Jurkat, Clone E6-1 (cell line): ENCODE data around the gene SPINT1.

Experiments used
- DNase-seq: peaks from one replicate; pipeline ENCODE4 v3.0.0-alpha.2; 2011; ENCODE audit warnings: low read depth, low spot score
- H3K4me3 ChIP-seq: 2 replicates; pipeline ENCODE4 v1.5.1; 2011; ENCODE audit warnings: mild to moderate bottlenecking, low read length, control low read depth, moderate library complexity

Gene SPINT1

DNA sequence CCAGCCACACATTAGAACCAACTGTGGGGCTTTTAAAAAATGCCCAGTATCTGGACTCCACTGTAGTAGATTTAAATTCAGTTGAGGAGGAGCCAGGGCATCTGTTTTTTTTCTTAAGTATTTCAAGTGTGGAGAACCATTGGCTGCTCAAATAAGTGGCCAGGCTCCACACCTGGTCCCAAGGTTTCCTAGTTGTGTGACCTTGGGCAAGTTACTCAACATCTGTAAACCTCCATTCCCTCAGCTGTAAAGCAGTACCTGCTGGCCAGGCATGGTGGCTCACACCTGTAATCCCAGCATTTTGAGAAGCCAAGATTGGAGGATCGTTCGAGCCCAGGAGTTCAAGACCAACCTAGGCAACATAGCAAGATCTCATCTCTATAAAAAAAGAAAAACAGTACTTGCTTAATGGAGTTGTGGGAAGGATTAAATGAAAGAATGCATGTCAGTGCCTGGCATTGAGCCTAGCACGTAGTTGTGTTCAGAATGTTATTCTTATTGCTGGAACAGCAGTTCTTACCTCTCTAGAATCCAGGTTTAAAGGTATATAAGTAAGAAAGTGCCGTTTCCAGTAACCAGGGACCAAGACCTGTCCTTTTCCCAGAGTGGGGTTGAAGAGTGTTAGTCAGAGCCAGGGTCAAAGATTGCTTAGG lies 17.3 kb upstream of the SPINT1 start:
- DNase-seq: no peak

DNA sequence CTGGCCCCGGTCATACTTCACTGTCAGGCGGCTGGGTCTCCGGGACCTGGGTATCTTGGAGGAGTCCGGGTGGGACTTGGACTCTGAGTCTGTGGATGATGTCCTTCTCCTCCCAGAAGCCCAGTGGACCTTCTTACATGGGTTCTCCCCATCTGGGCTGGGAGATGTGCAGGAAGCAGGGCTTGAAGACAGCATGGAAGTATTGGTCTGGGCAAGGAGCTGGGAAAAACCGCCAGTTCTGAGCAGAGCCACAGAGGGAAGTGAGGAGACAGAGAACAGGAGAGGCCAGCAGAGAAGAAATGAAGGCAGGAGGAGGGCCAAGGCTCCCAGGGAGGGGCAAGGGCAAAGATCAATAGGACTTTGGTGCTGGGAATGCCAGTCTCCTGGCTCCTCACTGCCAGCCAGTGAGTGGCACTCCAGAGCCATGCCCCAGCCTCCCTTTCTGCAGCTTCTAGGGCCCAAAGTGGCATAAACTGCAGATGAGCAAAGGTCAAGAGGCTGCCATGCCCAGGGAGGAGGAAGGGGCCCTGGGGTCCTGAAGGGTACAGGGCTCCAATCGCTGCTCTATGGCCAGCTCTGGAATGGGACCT lies 15.3 kb upstream of the SPINT1 start, which contains the start of gene PPP1R14D:
Gene PPP1R14D (minus strand): TSS at position 262 of the 590 bp plus-strand sequence. CDS start 67 bp downstream, at position 195.
- DNase-seq: no peak
- H3K4me3 ChIP-seq: no peak within 1 kb of the TSS

More for the DNA sequence above, 17.3 kb upstream of the SPINT1 start:
- no peak overlapping the region for H3K4me3 ChIP-seq

DNA sequence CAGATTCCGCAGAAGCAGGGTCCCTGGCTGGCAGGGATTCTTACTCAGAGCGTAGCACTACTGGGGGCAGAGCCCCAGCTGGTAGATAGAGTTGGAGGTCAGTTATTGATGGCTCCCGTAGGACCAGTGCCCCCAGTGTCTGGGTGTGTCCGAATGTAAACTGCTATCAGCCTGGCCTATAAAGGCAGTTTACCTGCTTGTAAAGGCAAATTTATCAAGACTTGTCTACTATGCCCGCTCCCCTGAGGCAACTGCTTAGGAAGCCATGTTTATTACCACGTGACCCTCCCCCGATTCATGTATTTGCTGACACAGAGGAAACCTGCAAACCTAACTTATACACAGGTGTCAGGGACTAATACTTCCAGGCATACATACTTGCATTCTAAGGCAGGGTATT lies 14.7 kb upstream of the SPINT1 start:
- no peak overlapping the region for H3K4me3 ChIP-seq
- peak; percentile 16 for DNase-seq

DNA sequence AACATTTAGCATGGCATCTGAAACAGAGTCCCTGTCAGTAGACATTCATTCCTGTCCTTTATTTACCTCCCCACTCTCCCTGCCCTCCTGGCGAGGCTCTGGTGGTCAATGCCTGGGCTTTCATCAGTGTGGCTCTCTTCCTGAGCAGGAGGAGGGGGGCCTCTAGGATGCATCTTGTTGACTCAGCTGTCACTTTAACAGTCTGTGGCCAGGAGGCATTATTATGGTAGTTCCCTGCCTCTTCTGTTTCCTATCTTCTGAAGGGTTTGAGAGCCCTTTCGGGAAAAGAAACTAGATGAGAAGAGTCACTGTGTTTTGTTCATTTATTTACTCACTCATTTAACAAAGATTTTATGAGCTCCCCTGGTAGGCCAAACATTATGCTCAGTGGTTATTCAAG lies 13.0 kb upstream of the SPINT1 start:
- DNase-seq: no peak
- no peak overlapping the region for H3K4me3 ChIP-seq

DNA sequence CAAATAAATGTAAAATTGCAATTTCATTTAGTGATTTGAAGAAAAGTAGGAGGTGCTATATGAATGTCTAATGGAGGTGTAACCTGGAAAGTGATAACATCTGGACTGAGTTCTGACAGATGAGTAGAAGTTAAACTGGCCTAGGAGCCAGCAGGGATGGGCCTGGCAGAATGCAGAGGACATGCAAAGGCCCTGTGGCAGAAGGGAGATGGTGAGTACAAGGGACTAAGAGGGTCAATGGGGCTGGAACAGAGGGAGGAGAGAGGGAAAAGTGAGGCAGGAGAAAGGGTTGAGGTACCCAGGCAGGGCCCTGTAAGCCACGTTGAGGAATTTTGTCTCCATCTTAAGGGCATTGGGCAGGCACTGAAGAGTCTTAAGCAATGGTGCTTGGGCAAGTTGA lies 12.0 kb upstream of the SPINT1 start:
- DNase-seq: no peak

DNA sequence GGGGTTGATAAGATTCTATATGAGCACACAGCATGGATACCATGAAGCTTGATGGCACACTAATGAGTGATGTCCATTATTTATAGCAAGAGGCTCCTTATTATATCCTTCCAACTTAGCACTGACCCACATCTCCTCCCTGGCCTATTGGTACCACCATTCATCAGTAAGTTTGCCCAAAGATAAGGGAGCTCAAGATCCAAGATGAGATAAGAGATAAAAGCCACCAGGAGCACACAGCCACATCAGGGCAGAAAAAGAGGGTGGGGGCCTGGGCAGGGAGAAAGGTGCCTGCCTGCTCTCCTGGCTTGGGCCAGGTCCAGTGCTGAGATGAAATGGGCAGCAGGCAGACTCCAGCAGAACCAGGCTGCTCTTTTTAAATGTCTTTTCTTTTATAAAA lies 10.9 kb upstream of the SPINT1 start:
- DNase-seq: no peak

More for the DNA sequence above, 12.0 kb upstream of the SPINT1 start:
- no peak overlapping the region for H3K4me3 ChIP-seq

DNA sequence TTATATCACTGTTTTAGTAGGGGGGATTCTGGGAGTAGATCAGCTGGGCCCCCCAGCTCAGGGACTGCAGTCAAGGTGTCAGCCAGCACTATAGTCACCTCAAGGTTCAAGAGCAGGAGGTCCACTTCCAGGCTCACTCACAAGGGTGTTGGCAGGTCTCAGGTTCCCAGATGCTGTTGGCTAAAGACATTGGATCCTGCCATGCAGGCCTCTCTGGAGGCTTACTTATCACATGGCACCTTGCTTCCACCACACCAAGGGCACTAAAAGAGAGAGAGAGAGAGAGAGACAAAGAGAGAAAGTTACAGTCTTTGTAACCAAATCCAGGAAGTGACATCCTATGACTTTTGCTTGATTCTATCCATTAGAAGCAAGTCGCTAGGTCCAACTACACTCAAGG lies 7.8 kb upstream of the SPINT1 start:
- no peak for DNase-seq
- H3K4me3 ChIP-seq: no peak overlapping the region

More for the DNA sequence above, 10.9 kb upstream of the SPINT1 start:
- H3K4me3 ChIP-seq: no peak overlapping the region

DNA sequence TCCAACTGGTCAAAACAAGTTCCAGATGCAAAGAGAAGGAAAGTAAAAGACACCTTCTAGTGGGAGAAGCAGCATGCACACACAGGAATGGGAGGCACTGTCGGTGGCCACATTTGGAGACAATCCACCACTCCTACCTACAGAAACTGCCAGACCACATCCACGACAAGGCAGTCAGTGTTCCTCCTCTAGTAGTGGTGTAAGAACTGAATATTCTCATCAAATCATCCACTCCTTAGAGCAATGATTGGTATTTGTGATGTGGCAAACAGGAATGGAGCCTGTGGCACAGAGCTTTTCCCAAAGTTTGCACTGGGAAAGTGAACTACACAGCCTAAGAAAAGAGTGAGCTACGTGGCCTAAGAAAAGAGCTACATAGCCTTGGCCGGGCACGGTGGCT lies 5.1 kb upstream of the SPINT1 start:
- no peak for DNase-seq
- no peak overlapping the region for H3K4me3 ChIP-seq

DNA sequence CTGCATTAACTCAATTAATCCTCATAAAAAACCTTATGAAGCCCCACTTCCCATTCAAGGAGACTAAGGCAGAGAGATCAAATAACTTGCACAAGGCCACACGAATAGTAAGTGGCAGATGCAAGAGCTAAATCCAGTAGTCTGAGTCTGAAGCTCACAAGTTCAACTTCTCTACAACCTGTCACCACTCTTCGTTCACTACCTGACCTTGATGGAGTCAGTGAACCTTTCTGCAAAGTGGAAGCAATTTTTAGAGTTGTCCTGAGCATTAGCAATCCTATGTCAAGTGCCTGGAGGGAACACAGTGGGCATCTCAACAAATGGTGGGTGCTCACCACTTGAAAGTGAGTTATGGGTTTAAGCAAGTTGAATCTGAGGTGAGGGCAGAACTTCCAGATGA lies 2.1 kb upstream of the SPINT1 start:
- H3K4me3 ChIP-seq: no peak overlapping the region
- no peak for DNase-seq

DNA sequence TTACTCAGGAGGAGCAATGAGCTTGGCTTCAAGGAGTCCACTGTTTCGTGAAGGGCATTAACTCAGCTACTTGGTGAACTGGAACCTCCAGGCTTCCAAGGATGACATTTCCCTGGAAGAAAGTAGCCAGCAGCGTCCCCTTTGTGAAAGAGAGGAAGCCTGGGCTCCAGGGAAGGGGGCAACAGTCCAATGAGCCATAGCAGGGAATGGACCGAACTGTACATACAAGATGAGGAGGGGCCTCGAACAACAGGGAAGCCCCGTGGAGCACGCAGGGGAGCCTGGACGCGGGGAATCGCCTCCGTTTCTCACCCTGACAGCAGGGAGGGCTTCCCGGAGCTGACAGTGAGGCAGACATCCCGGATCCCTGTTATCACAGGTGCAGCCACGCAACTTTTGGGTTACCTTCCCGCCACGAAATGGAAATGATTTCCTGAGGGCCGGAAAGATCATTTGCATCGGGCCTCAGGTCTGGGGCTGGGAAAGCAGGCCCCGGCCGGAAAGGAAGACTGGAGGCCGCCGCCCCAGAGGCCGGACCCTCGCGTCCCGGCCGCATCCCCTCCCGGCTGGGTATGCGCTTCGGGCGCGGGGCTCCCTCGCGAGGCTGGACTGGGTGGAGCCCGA lies 475 bp upstream of the SPINT1 start:
- DNase-seq: no peak
- H3K4me3 ChIP-seq: no peak overlapping the region

DNA sequence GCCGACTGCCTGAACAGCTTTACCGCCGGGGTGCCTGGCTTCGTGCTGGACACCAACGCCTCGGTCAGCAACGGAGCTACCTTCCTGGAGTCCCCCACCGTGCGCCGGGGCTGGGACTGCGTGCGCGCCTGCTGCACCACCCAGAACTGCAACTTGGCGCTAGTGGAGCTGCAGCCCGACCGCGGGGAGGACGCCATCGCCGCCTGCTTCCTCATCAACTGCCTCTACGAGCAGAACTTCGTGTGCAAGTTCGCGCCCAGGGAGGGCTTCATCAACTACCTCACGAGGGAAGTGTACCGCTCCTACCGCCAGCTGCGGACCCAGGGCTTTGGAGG lies 815 bp downstream of the SPINT1 start:
- DNase-seq: peak; percentile 15
- H3K4me3 ChIP-seq: peak overlapping the region; percentile 55

DNA sequence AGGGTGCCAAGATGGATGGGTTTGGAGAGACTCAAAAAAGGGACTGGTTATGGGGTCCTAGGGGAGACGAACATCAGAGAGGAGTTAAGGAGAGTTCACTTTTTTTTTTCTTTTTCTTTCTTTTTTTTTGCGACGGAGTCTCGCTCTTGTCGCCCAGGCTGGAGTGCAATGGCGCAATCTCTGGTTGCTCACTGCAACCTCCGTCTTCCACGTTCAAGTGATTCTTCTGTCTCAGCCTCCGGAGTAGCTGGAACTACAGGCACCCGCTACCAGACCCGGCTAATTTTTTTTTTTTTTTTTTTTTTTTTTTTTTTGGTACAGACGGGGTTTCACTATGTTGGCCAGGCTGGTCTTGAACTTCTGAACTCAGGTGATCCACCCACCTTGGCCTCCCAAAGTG lies 1.2 kb downstream of the SPINT1 start:
- DNase-seq: no peak

DNA sequence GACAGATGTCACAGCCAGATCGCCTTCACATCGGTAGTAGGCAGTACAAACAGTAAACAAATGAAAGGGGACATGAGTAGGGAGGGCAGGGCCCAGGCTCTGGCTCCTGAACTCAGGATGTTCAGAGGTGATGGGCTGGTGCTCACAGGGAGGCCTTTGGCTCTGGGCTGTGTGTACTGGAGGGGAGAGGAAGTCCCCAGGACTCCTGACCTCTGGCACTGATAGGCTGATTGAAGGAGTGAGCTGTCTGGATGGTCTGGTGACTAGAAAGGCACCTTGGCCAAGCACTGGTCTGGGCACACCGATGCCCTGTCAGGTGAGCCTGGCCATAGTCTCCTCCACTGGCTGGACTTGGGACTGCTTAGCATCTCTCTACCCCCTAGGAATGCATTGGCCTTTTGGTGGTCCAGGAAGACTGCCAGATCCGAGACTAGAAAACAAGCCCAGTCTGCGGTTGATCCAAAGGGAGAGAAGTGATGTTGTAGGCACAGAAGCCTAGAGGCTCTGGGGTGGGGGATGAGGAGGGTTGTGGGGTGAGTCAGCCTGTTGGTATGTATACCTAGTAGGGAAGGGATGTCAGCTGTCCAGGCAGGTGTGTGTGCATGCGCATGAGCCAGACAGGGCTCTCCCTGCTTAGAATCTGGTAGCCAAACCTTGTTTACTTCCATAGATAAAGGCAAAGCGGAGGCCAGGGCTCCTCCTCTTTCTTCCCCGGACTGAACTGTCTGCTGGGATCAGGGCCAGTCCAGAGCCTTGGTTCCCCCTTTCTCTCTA lies 1.9 kb downstream of the SPINT1 start:
- no peak overlapping the region for H3K4me3 ChIP-seq
- DNase-seq: no peak

More for the DNA sequence above, 1.2 kb downstream of the SPINT1 start:
- peak overlapping the region; percentile 55 for H3K4me3 ChIP-seq

DNA sequence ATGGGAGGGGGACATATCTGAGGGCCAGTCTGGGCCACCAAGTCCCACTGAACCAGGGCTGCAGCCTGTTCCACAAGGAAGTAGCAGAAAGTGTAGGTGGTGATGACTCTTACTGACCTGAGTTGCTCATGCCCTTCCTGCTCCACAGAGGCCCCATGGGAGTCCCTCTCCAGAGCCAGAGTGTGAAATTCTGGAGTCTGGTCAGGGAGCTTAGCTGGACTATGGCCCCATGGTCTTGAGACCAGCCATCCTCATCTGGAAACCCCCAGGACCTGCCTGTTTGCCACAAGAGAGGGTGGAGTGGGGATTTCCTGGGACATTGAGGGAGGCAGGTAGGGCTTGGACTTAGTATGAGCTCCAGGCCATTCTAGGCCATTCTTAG lies 3.0 kb downstream of the SPINT1 start:
- DNase-seq: no peak
- no peak overlapping the region for H3K4me3 ChIP-seq

DNA sequence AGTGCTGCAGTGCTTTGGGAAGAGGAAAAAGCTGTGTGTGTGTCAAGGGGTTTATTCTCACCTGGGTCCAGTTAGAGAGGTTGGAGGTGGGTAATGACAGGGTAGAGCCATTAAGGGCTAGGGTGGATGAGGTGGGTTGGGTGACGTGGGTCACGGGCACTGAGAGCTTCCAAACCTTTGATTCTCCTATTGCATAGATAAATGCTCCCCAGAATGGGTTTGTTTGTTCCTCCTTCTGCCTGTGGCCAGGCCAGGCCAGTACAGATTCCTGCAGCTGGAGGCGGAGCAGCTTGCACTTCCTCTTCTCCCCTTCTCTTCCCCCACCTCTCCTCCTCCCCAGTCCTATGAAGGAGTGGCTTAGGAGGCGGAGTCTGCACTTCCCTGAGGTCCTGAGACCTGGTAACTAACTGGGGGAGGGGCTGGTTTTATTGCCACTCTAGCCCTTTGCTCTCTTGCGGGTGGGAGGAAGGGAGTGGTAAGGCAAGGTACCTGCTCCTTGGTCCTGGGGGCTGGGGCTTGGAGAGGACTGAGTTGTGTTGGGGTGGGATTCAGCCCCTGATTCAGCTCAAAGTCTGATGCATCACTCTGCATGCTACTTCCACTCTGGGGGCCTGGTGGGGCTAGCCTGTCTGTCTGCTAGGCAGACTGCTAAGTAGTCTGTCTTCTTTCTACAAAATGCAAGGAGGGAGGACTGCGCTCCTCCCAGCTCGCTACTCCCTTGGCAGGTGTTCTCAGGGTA lies 3.5 kb downstream of the SPINT1 start:
- DNase-seq: peak; percentile 72
- no peak overlapping the region for H3K4me3 ChIP-seq

DNA sequence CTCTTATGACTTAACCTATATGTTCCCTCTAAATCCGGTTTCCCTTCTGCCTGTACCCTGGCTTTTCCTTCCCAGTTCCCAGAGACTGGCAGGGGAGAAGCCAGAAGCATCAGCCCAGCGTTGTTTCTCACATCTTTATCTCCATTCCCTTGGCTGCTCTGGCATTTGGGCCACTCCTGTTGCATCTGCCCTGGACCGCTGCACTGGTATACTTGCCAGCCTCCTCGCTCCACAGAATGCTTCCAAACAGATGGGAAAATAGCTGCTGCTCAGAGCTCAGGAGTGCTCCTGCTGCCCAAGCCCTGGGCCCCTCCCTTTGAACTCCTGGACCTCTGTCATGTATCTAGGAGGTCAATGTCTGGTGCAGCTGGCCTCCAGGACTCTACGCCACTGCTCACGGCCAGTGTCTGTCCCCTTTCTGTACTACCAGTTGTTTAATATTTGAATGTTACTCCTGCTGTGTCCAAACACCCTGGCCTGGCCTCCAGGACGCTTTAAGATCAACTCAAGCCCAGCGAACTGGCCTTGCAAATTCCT lies 6.8 kb downstream of the SPINT1 start:
- H3K4me3 ChIP-seq: no peak overlapping the region
- no peak for DNase-seq

DNA sequence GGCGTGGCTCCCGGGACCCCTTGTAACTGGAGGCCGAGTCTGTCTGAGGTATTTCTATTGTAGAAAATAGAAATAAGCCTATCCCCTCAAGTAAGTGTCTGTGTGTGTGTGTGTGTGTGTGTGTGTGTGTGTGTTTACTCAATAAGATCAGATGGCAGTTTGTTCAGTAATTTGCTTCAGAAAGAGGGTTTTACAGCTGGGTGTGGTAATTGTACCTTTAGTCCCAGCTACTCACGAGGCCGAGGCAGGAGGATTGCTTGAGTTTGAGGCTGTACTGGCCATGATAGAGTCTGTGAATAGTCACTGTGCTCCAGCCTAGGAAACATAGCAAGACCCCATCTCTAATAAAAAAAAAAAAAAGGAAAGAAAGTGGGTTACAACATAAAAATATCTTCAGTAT lies 8.7 kb downstream of the SPINT1 start:
- DNase-seq: no peak
- H3K4me3 ChIP-seq: no peak overlapping the region

DNA sequence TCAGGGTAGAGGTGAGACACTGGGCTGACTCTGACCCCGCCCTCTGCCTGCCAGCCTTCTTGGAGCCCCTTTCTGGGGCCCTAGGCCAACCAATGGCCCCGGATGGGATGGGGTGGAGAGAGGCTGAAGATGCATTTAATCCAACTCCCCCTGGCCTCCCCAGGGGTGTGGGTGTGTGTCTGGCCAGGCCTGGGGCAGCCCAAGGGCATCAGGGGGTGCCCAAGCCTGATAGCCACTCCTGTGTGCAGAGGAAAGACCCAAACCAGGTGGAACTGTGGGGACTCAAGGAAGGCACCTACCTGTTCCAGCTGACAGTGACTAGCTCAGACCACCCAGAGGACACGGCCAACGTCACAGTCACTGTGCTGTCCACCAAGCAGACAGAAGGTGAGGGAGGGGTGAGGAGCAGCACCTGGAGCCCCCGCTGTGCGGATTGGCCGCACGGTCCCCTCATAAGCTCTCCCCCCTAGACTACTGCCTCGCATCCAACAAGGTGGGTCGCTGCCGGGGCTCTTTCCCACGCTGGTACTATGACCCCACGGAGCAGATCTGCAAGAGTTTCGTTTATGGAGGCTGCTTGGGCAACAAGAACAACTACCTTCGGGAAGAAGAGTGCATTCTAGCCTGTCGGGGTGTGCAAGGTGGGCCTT lies 9.5 kb downstream of the SPINT1 start:
- H3K4me3 ChIP-seq: no peak overlapping the region
- DNase-seq: no peak

DNA sequence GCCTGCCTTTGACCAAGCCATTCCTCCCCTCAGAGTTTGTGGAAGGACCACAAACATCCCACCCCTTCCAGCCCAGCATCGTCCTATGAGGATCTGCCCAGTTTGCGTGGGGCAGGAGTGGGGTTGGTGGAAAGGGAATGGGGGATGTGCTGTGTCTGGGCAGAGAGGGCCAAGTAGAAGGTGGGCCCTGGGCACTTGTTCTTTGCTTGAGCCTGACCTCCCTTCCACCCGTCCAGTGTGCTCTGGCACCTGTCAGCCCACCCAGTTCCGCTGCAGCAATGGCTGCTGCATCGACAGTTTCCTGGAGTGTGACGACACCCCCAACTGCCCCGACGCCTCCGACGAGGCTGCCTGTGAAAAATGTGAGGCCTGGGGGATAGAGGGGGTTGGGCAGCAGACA lies 10.3 kb downstream of the SPINT1 start:
- DNase-seq: no peak
- H3K4me3 ChIP-seq: no peak overlapping the region
